ENCODE measurements around the gene CHML. TPM values are rescaled to one million over a fixed set of nuclear protein-coding genes. Genes with fewer than 3 reads are reported as not detected.

The CHML gene
- total RNA-seq, 1 donor from 2014 or later, result 43.6 TPM

- H3K79me2 ChIP-seq (ENCODE audit: low read depth), result peaks cover 4% of the 10 kb centered on the region
- no peak overlapping the region for H3K9ac ChIP-seq
Measured at GRCh38 chr1:241622669-241623068, 17.5 kb downstream of the CHML start.

GRCh38 chr1:241617426-241617825 lies 22.7 kb downstream of the CHML start:
- TF ChIP-seq EZH2 (IDR thresholded peaks at IDR 0.05) (no peak), EZH2phosphoT487 (IDR thresholded peaks at IDR 0.05) (no peak), CTCF (IDR thresholded peaks at IDR 0.05) (no peak)
- H3K4me2 ChIP-seq, result no peak overlapping the region
- Mint-ChIP-seq H3K36me3 (peaks cover 13% of the 10 kb centered on the region), H3K9me3 (no peaks in the 10 kb centered on the region), H3K27ac (no peak overlapping the region), H3K27me3 (ENCODE audit: insufficient read depth, low read depth) (peaks cover 2% of the 10 kb centered on the region), H3K4me3 (no peak overlapping the region), H3K4me1 (peaks cover 13% of the 10 kb centered on the region)
- no peak overlapping the region for H3K9ac ChIP-seq
- no peaks in the 10 kb centered on the region for H3K36me3 ChIP-seq
- H3K27me3 ChIP-seq, result no peaks in the 10 kb centered on the region
- no peaks in the 10 kb centered on the region for H3K4me1 ChIP-seq
- DNase-seq (ENCODE audit: low spot score), result no peak
- H3K4me3 ChIP-seq, result no peak overlapping the region
- H4K20me1 ChIP-seq (ENCODE audit: low read depth), result no peaks in the 10 kb centered on the region
- H3F3A ChIP-seq (ENCODE audit: low read depth), result no peaks in the 10 kb centered on the region
- H2AFZ ChIP-seq (replicated peaks), result no peak overlapping the region
- H3K9me3 ChIP-seq (ENCODE audit: low read depth), result no peaks in the 10 kb centered on the region
- no peak overlapping the region for H3K27ac ChIP-seq
- H3K79me2 ChIP-seq (ENCODE audit: low read depth), result no peaks in the 10 kb centered on the region

More at GRCh38 chr1:241622669-241623068, 17.5 kb downstream of the CHML start:
- H3K4me3 Mint-ChIP-seq, result no peak overlapping the region
- peaks cover 2% of the 10 kb centered on the region for H3K27me3 Mint-ChIP-seq (ENCODE audit: insufficient read depth, low read depth)
- no peaks in the 10 kb centered on the region for H3K9me3 Mint-ChIP-seq
- peaks cover 7% of the 10 kb centered on the region for H4K20me1 ChIP-seq (ENCODE audit: low read depth)
- no peak overlapping the region for H3K4me2 ChIP-seq
- H3K27ac Mint-ChIP-seq, result no peak overlapping the region
- no peaks in the 10 kb centered on the region for H3K9me3 ChIP-seq (ENCODE audit: low read depth)
- H3K27ac ChIP-seq, result no peak overlapping the region
- H3K36me3 ChIP-seq, result no peaks in the 10 kb centered on the region
- TF ChIP-seq EZH2phosphoT487 (IDR thresholded peaks at IDR 0.05) (no peak), CTCF (IDR thresholded peaks at IDR 0.05) (no peak), EZH2 (IDR thresholded peaks at IDR 0.05) (no peak)
- H3K4me1 ChIP-seq, result no peaks in the 10 kb centered on the region
- H3K36me3 Mint-ChIP-seq, result peaks cover 12% of the 10 kb centered on the region
- H3F3A ChIP-seq (ENCODE audit: low read depth), result no peaks in the 10 kb centered on the region
- no peak overlapping the region for H3K4me3 ChIP-seq
- no peak overlapping the region for H2AFZ ChIP-seq (replicated peaks)
- DNase-seq (ENCODE audit: low spot score), result no peak
- H3K4me1 Mint-ChIP-seq, result peaks cover 2% of the 10 kb centered on the region
- H3K27me3 ChIP-seq, result no peaks in the 10 kb centered on the region

GRCh38 chr1:241615043-241615974 lies 24.9 kb downstream of the CHML start:
- Mint-ChIP-seq H3K4me1 (peaks cover 13% of the 10 kb centered on the region), H3K36me3 (peaks cover 3% of the 10 kb centered on the region), H3K9me3 (no peaks in the 10 kb centered on the region), H3K27me3 (ENCODE audit: insufficient read depth, low read depth) (no peaks in the 10 kb centered on the region), H3K4me3 (no peak overlapping the region), H3K27ac (no peak overlapping the region)
- no peaks in the 10 kb centered on the region for H3K79me2 ChIP-seq (ENCODE audit: low read depth)
- no peaks in the 10 kb centered on the region for H3K4me1 ChIP-seq
- TF ChIP-seq EZH2phosphoT487 (IDR thresholded peaks at IDR 0.05) (no peak), EZH2 (IDR thresholded peaks at IDR 0.05) (no peak), CTCF (IDR thresholded peaks at IDR 0.05) (no peak)
- H3K4me2 ChIP-seq, result no peak overlapping the region
- H3K4me3 ChIP-seq, result no peak overlapping the region
- H3K36me3 ChIP-seq, result no peaks in the 10 kb centered on the region
- DNase-seq (ENCODE audit: low spot score), result no peak
- no peak overlapping the region for H3K9ac ChIP-seq
- H3K9me3 ChIP-seq (ENCODE audit: low read depth), result no peaks in the 10 kb centered on the region
- H3K27ac ChIP-seq, result no peak overlapping the region
- H4K20me1 ChIP-seq (ENCODE audit: low read depth), result peaks cover 6% of the 10 kb centered on the region
- H2AFZ ChIP-seq (replicated peaks), result no peak overlapping the region
- no peaks in the 10 kb centered on the region for H3K27me3 ChIP-seq
- H3F3A ChIP-seq (ENCODE audit: low read depth), result no peaks in the 10 kb centered on the region
